ENCODE results near the gene NALCN. TPM values are rescaled to one million over a fixed set of nuclear protein-coding genes. Genes with fewer than 3 reads are reported as not detected.

The NALCN gene
- total RNA-seq, 1 donor from 2014 or later = 1.1 TPM

GRCh38 chr13:101408992-101409656 lies 7.2 kb downstream of the NALCN start:
- DNase-seq (ENCODE audit: low read depth) (no peak), FAIRE-seq (no peak)
- no peak overlapping the region for H3K27ac Mint-ChIP-seq (ENCODE audit: unreplicated experiment)
- no peaks in the 10 kb centered on the region for H3K9me3 Mint-ChIP-seq (ENCODE audit: unreplicated experiment)
- Histone ChIP-seq H3K79me2 (ENCODE audit: insufficient read depth, low read length) (no peaks in the 10 kb centered on the region), H3K27ac (ENCODE audit: low read depth, low read length) (no peak overlapping the region), H4K20me1 (ENCODE audit: insufficient read depth, low read length) (no peaks in the 10 kb centered on the region), H3K4me1 (ENCODE audit: insufficient read depth, low read length) (no peaks in the 10 kb centered on the region), H3K9me3 (ENCODE audit: insufficient read depth, low read depth, low read length) (no peaks in the 10 kb centered on the region), H3K27me3 (ENCODE audit: insufficient read depth, low read length) (no peaks in the 10 kb centered on the region), H3K4me2 (ENCODE audit: low read length) (no peak overlapping the region), H3K4me3 (ENCODE audit: insufficient read depth, low read depth, low read length) (no peak overlapping the region), H3K36me3 (ENCODE audit: insufficient read depth, low read length) (no peaks in the 10 kb centered on the region), H2AFZ (ENCODE audit: low read depth, low read length) (no peak overlapping the region), H3K9ac (ENCODE audit: low read length) (no peak overlapping the region)
- no peak overlapping the region for H3K4me3 Mint-ChIP-seq (ENCODE audit: unreplicated experiment)
- TF ChIP-seq CTCF (IDR thresholded peaks at IDR 0.05; ENCODE audit: insufficient read depth, low read depth, low read length) (no peak), EZH2 (IDR thresholded peaks at IDR 0.05; ENCODE audit: insufficient read depth, low read length) (no peak)
- no peaks in the 10 kb centered on the region for H3K4me1 Mint-ChIP-seq (ENCODE audit: low read depth, unreplicated experiment)
- H3K36me3 Mint-ChIP-seq (ENCODE audit: low read depth, unreplicated experiment) = no peaks in the 10 kb centered on the region
- peaks cover 6% of the 10 kb centered on the region for H3K27me3 Mint-ChIP-seq (ENCODE audit: low read depth, unreplicated experiment)

GRCh38 chr13:101408154-101408553 lies 8.2 kb downstream of the NALCN start:
- peaks cover 5% of the 10 kb centered on the region for H3K27me3 Mint-ChIP-seq (ENCODE audit: low read depth, unreplicated experiment)
- Histone ChIP-seq H3K9me3 (ENCODE audit: insufficient read depth, low read depth, low read length) (no peaks in the 10 kb centered on the region), H3K27me3 (ENCODE audit: insufficient read depth, low read length) (no peaks in the 10 kb centered on the region), H4K20me1 (ENCODE audit: insufficient read depth, low read length) (no peaks in the 10 kb centered on the region), H3K27ac (ENCODE audit: low read depth, low read length) (no peak overlapping the region), H3K4me2 (ENCODE audit: low read length) (no peak overlapping the region), H3K79me2 (ENCODE audit: insufficient read depth, low read length) (no peaks in the 10 kb centered on the region), H3K4me1 (ENCODE audit: insufficient read depth, low read length) (no peaks in the 10 kb centered on the region), H3K36me3 (ENCODE audit: insufficient read depth, low read length) (no peaks in the 10 kb centered on the region), H3K9ac (ENCODE audit: low read length) (no peak overlapping the region), H3K4me3 (ENCODE audit: insufficient read depth, low read depth, low read length) (no peak overlapping the region), H2AFZ (ENCODE audit: low read depth, low read length) (no peak overlapping the region)
- H3K36me3 Mint-ChIP-seq (ENCODE audit: low read depth, unreplicated experiment) = no peaks in the 10 kb centered on the region
- DNase-seq (ENCODE audit: low read depth) (no peak), FAIRE-seq (no peak)
- H3K4me3 Mint-ChIP-seq (ENCODE audit: unreplicated experiment) = no peak overlapping the region
- H3K9me3 Mint-ChIP-seq (ENCODE audit: unreplicated experiment) = no peaks in the 10 kb centered on the region
- peak overlapping the region; percentile 72 for H3K27ac Mint-ChIP-seq (ENCODE audit: unreplicated experiment)
- no peak for TF ChIP-seq EZH2 (IDR thresholded peaks at IDR 0.05; ENCODE audit: insufficient read depth, low read length)
- TF ChIP-seq CTCF (IDR thresholded peaks at IDR 0.05; ENCODE audit: insufficient read depth, low read depth, low read length) = no peak
- no peaks in the 10 kb centered on the region for H3K4me1 Mint-ChIP-seq (ENCODE audit: low read depth, unreplicated experiment)

GRCh38 chr13:101406791-101407190 lies 9.5 kb downstream of the NALCN start:
- H3K4me1 Mint-ChIP-seq (ENCODE audit: low read depth, unreplicated experiment) = no peaks in the 10 kb centered on the region

More at GRCh38 chr13:101406791-101407190, 9.5 kb downstream of the NALCN start:
- no peaks in the 10 kb centered on the region for H4K20me1 ChIP-seq (ENCODE audit: insufficient read depth, low read length)
- TF ChIP-seq CTCF (IDR thresholded peaks at IDR 0.05; ENCODE audit: insufficient read depth, low read depth, low read length) (no peak), EZH2 (IDR thresholded peaks at IDR 0.05; ENCODE audit: insufficient read depth, low read length) (no peak)
- peaks cover 5% of the 10 kb centered on the region for H3K27me3 Mint-ChIP-seq (ENCODE audit: low read depth, unreplicated experiment)
- H3K36me3 Mint-ChIP-seq (ENCODE audit: low read depth, unreplicated experiment) = no peaks in the 10 kb centered on the region
- FAIRE-seq = no peak
- no peaks in the 10 kb centered on the region for H3K27me3 ChIP-seq (ENCODE audit: insufficient read depth, low read length)
- no peaks in the 10 kb centered on the region for H3K4me1 ChIP-seq (ENCODE audit: insufficient read depth, low read length)
- H3K36me3 ChIP-seq (ENCODE audit: insufficient read depth, low read length) = no peaks in the 10 kb centered on the region
- H3K27ac ChIP-seq (ENCODE audit: low read depth, low read length) = no peak overlapping the region
- no peaks in the 10 kb centered on the region for H3K9me3 Mint-ChIP-seq (ENCODE audit: unreplicated experiment)
- H3K4me3 ChIP-seq (ENCODE audit: insufficient read depth, low read depth, low read length) = no peak overlapping the region
- no peaks in the 10 kb centered on the region for H3K79me2 ChIP-seq (ENCODE audit: insufficient read depth, low read length)
- no peak overlapping the region for H3K4me3 Mint-ChIP-seq (ENCODE audit: unreplicated experiment)
- no peak for DNase-seq (ENCODE audit: low read depth)
- H3K9ac ChIP-seq (ENCODE audit: low read length) = no peak overlapping the region
- H3K27ac Mint-ChIP-seq (ENCODE audit: unreplicated experiment) = no peak overlapping the region
- no peak overlapping the region for H3K4me2 ChIP-seq (ENCODE audit: low read length)
- H2AFZ ChIP-seq (ENCODE audit: low read depth, low read length) = no peak overlapping the region
- H3K9me3 ChIP-seq (ENCODE audit: insufficient read depth, low read depth, low read length) = no peaks in the 10 kb centered on the region

All from astrocyte (in vitro differentiated cells and primary cell).